ENCODE measurements around the gene ADD1.

ADD1 gene

DNA sequence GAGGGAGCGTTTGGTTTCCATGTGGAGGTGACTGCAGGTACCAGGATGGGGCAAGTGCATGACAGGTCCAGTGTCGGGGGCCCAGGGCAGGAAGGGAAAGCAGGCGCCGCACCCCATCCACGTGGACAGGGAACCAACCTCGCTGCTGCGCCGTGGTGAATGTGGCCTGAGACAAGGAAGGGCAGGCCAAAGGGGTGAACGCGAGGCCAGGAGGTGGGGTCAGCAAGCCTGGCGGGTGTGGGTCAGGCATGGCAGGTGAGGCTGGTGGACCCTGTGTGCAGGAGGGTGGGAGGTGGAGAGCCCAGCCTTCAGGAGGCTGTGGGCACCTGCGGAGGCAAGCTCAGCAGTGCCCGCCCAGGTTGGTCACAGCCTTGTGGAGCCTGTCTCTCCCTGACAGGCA is 36.1 kb upstream of the ADD1 start:
- no peak overlapping the region for H3K27ac ChIP-seq (ENCODE audit: low read length)
- H3K9ac ChIP-seq (ENCODE audit: low read length in 2 of 2): no peak overlapping the region
- H3K4me3 ChIP-seq (ENCODE audit: low read length in 2 of 2): no peak overlapping the region
- no peaks in the 10 kb centered on the region for H3K36me3 ChIP-seq (ENCODE audit: control insufficient read depth in 2 of 2, insufficient read depth in 2 of 2, low read length in 2 of 2)
- no peaks in the 10 kb centered on the region for H3K27me3 ChIP-seq (ENCODE audit: control insufficient read depth in 1 of 2, insufficient read depth in 2 of 2, low read length in 2 of 2)
- no peaks in the 10 kb centered on the region for H3K9me3 ChIP-seq (ENCODE audit: control insufficient read depth in 2 of 2, low read length in 2 of 2)
- peaks cover 61% of the 10 kb centered on the region for H3K4me1 ChIP-seq (ENCODE audit: control insufficient read depth, insufficient read depth, low read length)

DNA sequence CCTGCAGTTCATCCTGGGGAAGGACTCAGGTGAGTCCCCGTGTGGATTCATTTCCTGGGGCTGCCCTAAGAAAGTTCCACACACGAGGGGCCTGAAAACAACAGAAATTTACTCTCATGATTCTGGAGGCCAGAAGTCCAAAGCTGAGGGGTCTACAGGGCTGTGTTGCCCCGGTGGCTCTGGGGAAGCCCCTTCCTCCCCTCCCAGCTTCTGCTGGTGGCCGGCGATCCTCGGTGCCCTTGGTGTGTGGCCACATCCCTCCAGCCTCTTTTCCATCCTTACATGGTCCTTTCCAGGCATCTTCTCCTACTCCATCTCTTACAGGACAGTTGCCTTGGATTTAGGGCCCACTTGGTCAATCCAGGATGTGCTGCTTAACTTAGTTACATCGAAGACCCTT is 35.6 kb upstream of the ADD1 start:
- no peaks in the 10 kb centered on the region for H3K36me3 ChIP-seq (ENCODE audit: control insufficient read depth in 2 of 2, insufficient read depth in 2 of 2, low read length in 2 of 2)
- H3K4me1 ChIP-seq (ENCODE audit: control insufficient read depth, insufficient read depth, low read length): peaks cover 61% of the 10 kb centered on the region
- H3K4me3 ChIP-seq (ENCODE audit: low read length in 2 of 2): no peak overlapping the region
- H3K9ac ChIP-seq (ENCODE audit: low read length in 2 of 2): no peak overlapping the region
- no peaks in the 10 kb centered on the region for H3K27me3 ChIP-seq (ENCODE audit: control insufficient read depth in 1 of 2, insufficient read depth in 2 of 2, low read length in 2 of 2)
- no peak overlapping the region for H3K27ac ChIP-seq (ENCODE audit: low read length)
- H3K9me3 ChIP-seq (ENCODE audit: control insufficient read depth in 2 of 2, low read length in 2 of 2): no peaks in the 10 kb centered on the region

DNA sequence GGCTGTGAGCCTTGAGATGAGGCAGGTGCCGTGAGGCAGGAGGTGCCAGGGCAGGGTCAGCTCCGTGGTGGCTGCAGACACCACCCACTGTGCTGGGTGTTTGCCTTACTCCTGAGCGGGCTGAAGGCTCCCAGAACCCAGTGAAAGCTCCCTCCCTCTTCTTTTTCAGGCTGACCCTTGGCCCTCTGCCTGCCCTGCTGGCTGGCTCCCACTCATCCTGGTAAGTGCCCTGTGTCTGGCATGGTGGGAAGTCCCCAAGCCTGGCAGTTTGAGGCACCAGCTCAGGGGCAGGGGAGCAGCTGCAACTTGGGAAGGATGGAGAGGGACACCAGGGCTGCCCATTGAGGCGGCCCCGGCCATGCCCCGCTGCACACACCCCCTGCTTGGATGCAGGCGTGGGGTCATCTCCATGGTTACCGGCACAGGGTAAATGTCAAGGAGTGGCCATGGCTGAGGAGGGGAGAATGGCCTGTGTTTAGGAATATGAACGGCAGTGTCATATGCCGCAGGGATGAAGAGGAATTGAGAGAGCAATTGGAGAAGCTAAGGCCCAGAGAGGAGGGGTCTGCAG is 33.9 kb upstream of the ADD1 start:
- no peak overlapping the region for H3K9ac ChIP-seq (ENCODE audit: low read length in 2 of 2)
- no peaks in the 10 kb centered on the region for H3K27me3 ChIP-seq (ENCODE audit: control insufficient read depth in 1 of 2, insufficient read depth in 2 of 2, low read length in 2 of 2)
- H3K9me3 ChIP-seq (ENCODE audit: control insufficient read depth in 2 of 2, low read length in 2 of 2): no peaks in the 10 kb centered on the region
- no peak overlapping the region for H3K27ac ChIP-seq (ENCODE audit: low read length)
- H3K4me1 ChIP-seq (ENCODE audit: control insufficient read depth, insufficient read depth, low read length): peaks cover 61% of the 10 kb centered on the region
- no peaks in the 10 kb centered on the region for H3K36me3 ChIP-seq (ENCODE audit: control insufficient read depth in 2 of 2, insufficient read depth in 2 of 2, low read length in 2 of 2)
- no peak overlapping the region for H3K4me3 ChIP-seq (ENCODE audit: low read length in 2 of 2)

DNA sequence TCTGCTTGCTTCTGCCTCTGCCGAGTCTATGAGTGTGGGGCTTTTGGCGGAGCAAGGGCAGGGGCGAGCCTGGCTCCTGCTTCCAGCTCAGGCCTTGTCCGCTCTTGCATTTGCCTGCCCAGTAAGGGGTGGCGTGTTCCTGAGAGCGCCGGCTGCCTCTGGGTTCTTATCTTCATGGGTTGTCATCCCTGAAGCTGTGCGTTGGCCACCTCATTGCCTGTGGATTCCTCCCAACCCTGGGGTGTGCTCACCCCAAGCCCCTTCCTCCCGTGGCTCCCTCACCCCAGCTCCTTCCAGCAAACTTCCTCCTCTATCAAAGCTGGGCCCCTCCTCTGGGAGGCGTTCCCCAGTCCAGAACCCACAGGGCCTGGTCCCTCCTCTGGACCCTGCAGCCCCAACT is 33.3 kb upstream of the ADD1 start:
- peaks cover 56% of the 10 kb centered on the region for H3K4me1 ChIP-seq (ENCODE audit: control insufficient read depth, insufficient read depth, low read length)

DNA sequence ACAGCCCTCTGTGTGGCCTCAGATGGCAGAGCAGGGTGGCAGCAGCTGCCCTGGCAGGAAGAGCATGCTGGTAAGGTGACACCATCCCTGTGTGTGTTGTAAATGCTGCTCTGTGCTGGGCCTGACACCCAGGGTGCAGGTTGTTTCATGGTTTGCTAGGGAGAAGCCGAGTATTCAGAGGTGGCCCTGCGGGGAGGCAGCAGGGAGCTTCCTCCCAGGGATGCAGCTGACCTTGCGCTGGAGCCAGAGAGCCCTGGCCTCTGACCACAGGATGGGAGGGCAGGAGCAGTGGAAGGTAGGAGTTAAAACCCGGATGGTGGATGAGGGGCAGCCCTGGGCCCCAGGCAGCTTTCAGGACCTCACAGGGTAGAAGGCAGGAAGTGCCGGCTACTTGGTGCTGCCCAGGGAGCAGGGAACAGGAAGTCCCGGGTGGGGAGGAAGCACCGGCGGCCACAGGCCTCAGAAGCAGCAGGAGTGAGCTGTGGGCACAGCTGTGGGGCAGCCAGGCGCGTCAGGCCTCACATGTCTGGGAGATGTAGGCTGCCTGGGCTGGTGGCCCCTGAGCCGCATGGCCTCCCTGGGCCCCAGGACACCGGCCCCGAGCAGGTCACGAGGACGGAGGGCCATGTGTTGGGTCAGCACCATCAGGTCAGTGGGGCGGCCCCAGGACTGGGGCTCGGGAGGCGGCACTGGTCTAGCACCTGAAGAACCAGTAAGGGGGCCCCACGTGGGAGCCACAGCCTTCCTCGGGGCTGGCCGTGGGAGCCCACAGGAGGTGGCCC is 31.6 kb upstream of the ADD1 start:
- H3K4me1 ChIP-seq (ENCODE audit: control insufficient read depth, insufficient read depth, low read length): peaks cover 42% of the 10 kb centered on the region
- H3K36me3 ChIP-seq (ENCODE audit: control insufficient read depth in 2 of 2, insufficient read depth in 2 of 2, low read length in 2 of 2): no peaks in the 10 kb centered on the region
- H3K9ac ChIP-seq (ENCODE audit: low read length in 2 of 2): peak overlapping the region in 1 of 2 donors; percentile 28
- H3K9me3 ChIP-seq (ENCODE audit: control insufficient read depth in 2 of 2, low read length in 2 of 2): no peaks in the 10 kb centered on the region
- peak overlapping the region in 1 of 2 donors; percentile 40 for H3K4me3 ChIP-seq (ENCODE audit: low read length in 2 of 2)
- peaks cover 0 to 2% of the 10 kb centered on the region in 2 donors for H3K27me3 ChIP-seq (ENCODE audit: control insufficient read depth in 1 of 2, insufficient read depth in 2 of 2, low read length in 2 of 2)
- no peak overlapping the region for H3K27ac ChIP-seq (ENCODE audit: low read length)

More for the DNA sequence above, 33.3 kb upstream of the ADD1 start:
- Histone ChIP-seq H3K27me3 (ENCODE audit: control insufficient read depth in 1 of 2, insufficient read depth in 2 of 2, low read length in 2 of 2) (no peaks in the 10 kb centered on the region), H3K27ac (ENCODE audit: low read length) (no peak overlapping the region), H3K4me3 (ENCODE audit: low read length in 2 of 2) (no peak overlapping the region), H3K9me3 (ENCODE audit: control insufficient read depth in 2 of 2, low read length in 2 of 2) (no peaks in the 10 kb centered on the region), H3K9ac (ENCODE audit: low read length in 2 of 2) (no peak overlapping the region), H3K36me3 (ENCODE audit: control insufficient read depth in 2 of 2, insufficient read depth in 2 of 2, low read length in 2 of 2) (no peaks in the 10 kb centered on the region)

DNA sequence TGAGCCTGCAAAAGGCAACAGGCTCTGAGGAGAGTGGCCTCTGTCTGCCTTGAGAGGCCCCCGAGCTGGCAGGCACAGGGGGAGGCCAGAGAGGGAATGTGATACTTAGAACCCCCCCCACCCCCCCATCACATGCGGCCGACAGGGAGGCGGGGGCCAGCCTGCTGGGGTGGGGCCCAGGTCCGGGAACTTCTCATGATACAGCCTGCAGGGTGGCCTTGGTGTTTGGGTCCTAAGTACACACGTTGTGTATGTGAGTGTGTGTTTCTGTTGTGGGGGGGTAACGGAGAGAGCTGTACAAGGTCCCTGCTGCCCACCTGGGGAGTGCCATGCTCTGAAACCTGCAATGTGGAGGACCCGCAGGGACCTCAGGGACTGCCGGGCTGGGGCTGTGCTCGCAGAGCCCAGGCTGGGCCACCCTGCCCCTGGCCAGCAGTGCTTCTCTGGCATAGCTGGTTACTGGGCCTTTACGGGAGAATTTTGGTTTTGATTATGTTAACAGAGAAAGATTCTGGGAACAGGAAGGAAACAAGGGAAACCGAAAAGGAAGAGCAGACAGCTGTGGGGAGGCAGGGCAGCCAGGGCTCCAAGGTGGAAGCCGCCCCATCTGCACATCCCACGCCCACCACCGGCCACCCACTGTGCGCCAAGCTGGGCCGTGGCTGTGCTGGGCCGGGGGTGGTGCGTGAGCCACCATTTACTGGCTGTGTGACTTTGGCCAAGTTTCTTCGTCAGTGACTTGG is 30.9 kb upstream of the ADD1 start:
- peaks cover 43% of the 10 kb centered on the region for H3K4me1 ChIP-seq (ENCODE audit: control insufficient read depth, insufficient read depth, low read length)
- H3K27ac ChIP-seq (ENCODE audit: low read length): no peak overlapping the region
- H3K9ac ChIP-seq (ENCODE audit: low read length in 2 of 2): peak overlapping the region in 1 of 2 donors; percentile 28
- peak overlapping the region in 1 of 2 donors; percentile 55 for H3K4me3 ChIP-seq (ENCODE audit: low read length in 2 of 2)
- H3K9me3 ChIP-seq (ENCODE audit: control insufficient read depth in 2 of 2, low read length in 2 of 2): no peaks in the 10 kb centered on the region
- peaks cover 0 to 2% of the 10 kb centered on the region in 2 donors for H3K27me3 ChIP-seq (ENCODE audit: control insufficient read depth in 1 of 2, insufficient read depth in 2 of 2, low read length in 2 of 2)
- H3K36me3 ChIP-seq (ENCODE audit: control insufficient read depth in 2 of 2, insufficient read depth in 2 of 2, low read length in 2 of 2): no peaks in the 10 kb centered on the region

DNA sequence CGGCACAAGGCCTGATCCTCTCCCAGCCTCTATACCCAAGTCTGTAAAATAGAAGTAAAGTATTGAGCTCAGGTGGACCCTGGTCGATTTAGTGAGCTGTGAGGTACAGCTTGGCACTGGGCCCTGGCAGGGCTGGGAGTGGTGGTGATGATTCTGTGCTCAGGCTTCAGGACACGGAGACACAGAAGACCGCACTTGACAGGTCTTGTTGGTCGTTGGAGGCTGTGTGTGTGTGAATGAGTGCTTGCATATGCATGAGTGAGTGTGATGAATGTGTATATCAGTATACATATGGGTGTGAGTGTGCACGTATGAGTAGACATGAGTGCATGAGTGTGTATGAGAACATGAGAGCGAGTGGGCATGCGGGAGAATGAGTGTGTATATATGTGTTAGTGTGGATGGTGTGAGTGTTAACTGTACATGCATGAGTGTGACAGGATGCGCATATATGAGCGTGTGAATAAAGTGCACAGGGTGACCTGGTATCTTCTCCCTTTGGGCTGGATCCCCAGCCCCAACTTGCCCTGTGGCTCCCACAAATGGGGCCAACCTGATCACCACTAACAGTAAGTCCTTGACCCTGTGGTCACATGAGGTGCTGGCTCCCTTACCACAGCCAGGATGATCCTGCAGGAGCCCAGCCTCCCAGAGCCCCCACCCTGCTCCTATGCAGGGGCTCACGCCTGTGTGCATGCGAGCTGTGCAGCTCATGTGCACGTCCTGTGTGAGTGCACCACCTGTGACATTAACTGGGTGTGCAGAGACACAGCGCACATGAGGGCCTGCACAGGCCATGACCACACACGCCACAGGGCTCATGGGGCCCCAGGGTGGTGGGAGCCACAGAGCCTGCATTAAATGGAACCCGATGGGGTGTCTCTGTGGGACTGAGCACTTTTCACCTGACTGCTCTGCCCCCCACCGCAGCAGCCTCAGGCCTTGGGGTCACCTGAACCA is 29.9 kb upstream of the ADD1 start:
- no peaks in the 10 kb centered on the region for H3K9me3 ChIP-seq (ENCODE audit: control insufficient read depth in 2 of 2, low read length in 2 of 2)
- peaks cover 45% of the 10 kb centered on the region for H3K4me1 ChIP-seq (ENCODE audit: control insufficient read depth, insufficient read depth, low read length)
- H3K36me3 ChIP-seq (ENCODE audit: control insufficient read depth in 2 of 2, insufficient read depth in 2 of 2, low read length in 2 of 2): no peaks in the 10 kb centered on the region
- peaks cover 0 to 2% of the 10 kb centered on the region in 2 donors for H3K27me3 ChIP-seq (ENCODE audit: control insufficient read depth in 1 of 2, insufficient read depth in 2 of 2, low read length in 2 of 2)
- no peak overlapping the region for H3K27ac ChIP-seq (ENCODE audit: low read length)
- H3K9ac ChIP-seq (ENCODE audit: low read length in 2 of 2): peak overlapping the region in 1 of 2 donors; percentile 36
- peak overlapping the region in 1 of 2 donors; percentile 55 for H3K4me3 ChIP-seq (ENCODE audit: low read length in 2 of 2)

DNA sequence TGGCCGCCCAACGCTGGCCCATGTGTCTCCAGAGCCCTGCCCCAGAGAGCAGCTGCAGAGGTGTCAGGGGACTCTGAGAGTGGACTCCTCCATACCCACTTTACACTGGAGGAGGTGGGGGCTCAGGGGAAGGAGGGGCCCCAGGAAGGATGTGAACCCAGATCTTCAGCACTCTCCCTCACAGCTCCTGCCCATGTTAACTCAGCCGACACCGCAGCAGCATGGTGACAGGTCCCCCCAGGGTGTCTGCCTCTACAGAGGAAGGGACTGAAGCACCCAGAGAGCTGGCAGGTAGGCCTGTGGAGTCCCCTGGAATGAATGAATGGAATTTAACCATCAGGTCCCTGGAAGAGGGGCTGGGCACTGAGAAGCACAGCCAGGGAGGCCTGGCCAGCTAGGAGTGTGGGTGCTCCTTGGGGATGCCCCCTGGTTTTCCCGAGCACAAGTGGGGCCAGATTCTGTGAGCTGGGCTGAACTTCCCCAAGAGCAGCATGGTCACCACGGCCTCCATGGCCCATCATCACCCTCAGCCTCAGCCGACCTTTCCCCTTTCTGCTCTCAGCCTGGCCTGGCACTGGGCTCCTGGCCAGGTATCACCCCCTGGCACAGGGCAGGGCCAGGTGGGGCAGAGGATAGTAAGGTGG is 28.9 kb upstream of the ADD1 start:
- no peak overlapping the region for H3K27ac ChIP-seq (ENCODE audit: low read length)
- no peaks in the 10 kb centered on the region for H3K9me3 ChIP-seq (ENCODE audit: control insufficient read depth in 2 of 2, low read length in 2 of 2)
- no peak overlapping the region for H3K9ac ChIP-seq (ENCODE audit: low read length in 2 of 2)
- no peaks in the 10 kb centered on the region for H3K36me3 ChIP-seq (ENCODE audit: control insufficient read depth in 2 of 2, insufficient read depth in 2 of 2, low read length in 2 of 2)
- peaks cover 39% of the 10 kb centered on the region for H3K4me1 ChIP-seq (ENCODE audit: control insufficient read depth, insufficient read depth, low read length)
- peaks cover 0 to 2% of the 10 kb centered on the region in 2 donors for H3K27me3 ChIP-seq (ENCODE audit: control insufficient read depth in 1 of 2, insufficient read depth in 2 of 2, low read length in 2 of 2)
- H3K4me3 ChIP-seq (ENCODE audit: low read length in 2 of 2): no peak overlapping the region

DNA sequence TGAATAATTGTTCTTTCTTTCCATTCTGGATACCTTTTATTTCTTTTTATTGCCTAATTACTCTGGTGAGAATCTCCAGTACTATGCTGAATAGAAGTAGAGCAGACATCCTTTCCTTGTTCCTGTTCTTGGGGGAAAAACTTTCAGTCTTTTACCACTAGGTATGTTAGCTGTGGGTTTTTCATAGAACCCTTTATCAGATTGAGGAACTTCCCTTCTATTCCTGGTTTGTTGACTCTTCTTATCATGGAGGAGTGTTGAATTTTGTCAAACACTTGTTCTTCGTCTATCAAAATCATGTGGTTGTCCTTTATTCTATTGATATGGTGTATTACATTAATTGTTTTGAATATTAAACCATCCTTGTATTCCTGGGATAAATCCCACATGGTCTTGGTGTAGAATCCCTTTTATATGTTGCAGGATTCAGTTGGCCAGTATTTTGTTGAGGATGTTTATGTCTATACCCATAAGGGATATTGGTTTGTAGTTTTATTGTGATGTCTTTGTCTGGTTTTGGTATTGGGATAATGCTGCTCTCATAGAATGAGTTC is 27.2 kb upstream of the ADD1 start:
- H3K9ac ChIP-seq (ENCODE audit: low read length in 2 of 2): no peak overlapping the region
- H3K9me3 ChIP-seq (ENCODE audit: control insufficient read depth in 2 of 2, low read length in 2 of 2): no peaks in the 10 kb centered on the region
- no peaks in the 10 kb centered on the region for H3K36me3 ChIP-seq (ENCODE audit: control insufficient read depth in 2 of 2, insufficient read depth in 2 of 2, low read length in 2 of 2)
- H3K4me3 ChIP-seq (ENCODE audit: low read length in 2 of 2): no peak overlapping the region
- H3K4me1 ChIP-seq (ENCODE audit: control insufficient read depth, insufficient read depth, low read length): peaks cover 30% of the 10 kb centered on the region
- no peak overlapping the region for H3K27ac ChIP-seq (ENCODE audit: low read length)
- peaks cover 0 to 2% of the 10 kb centered on the region in 2 donors for H3K27me3 ChIP-seq (ENCODE audit: control insufficient read depth in 1 of 2, insufficient read depth in 2 of 2, low read length in 2 of 2)

Measured in stomach smooth muscle (tissue), 2 donors.